ENCODE results near the gene SMG7. TPM values are rescaled to one million over a fixed set of nuclear protein-coding genes. Genes with fewer than 3 reads are reported as not detected.

SMG7 gene, protein sequence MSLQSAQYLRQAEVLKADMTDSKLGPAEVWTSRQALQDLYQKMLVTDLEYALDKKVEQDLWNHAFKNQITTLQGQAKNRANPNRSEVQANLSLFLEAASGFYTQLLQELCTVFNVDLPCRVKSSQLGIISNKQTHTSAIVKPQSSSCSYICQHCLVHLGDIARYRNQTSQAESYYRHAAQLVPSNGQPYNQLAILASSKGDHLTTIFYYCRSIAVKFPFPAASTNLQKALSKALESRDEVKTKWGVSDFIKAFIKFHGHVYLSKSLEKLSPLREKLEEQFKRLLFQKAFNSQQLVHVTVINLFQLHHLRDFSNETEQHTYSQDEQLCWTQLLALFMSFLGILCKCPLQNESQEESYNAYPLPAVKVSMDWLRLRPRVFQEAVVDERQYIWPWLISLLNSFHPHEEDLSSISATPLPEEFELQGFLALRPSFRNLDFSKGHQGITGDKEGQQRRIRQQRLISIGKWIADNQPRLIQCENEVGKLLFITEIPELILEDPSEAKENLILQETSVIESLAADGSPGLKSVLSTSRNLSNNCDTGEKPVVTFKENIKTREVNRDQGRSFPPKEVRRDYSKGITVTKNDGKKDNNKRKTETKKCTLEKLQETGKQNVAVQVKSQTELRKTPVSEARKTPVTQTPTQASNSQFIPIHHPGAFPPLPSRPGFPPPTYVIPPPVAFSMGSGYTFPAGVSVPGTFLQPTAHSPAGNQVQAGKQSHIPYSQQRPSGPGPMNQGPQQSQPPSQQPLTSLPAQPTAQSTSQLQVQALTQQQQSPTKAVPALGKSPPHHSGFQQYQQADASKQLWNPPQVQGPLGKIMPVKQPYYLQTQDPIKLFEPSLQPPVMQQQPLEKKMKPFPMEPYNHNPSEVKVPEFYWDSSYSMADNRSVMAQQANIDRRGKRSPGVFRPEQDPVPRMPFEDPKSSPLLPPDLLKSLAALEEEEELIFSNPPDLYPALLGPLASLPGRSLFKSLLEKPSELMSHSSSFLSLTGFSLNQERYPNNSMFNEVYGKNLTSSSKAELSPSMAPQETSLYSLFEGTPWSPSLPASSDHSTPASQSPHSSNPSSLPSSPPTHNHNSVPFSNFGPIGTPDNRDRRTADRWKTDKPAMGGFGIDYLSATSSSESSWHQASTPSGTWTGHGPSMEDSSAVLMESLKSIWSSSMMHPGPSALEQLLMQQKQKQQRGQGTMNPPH
- total RNA-seq (42.1 and 47.1 TPM in 2 replicates), polyA plus RNA-seq (23.8 and 25.4 TPM in 2 replicates), polyA minus RNA-seq (53.4 and 67.9 TPM in 2 replicates), Bru-seq, nascent RNA (percentile 89 among the genes with signal in this experiment), BruChase-seq, experiment 1, labeled RNA remaining after a 6-hour chase (percentile 87 among the genes with signal in this experiment), BruChase-seq, experiment 2, labeled RNA remaining after a 2-hour chase (percentile 84 among the genes with signal in this experiment)
- 21.8 and 23.9 TPM in 2 replicates for polyA plus RNA-seq (2011; cell fraction: cytosol; rRNA removed)
- 43.9 and 51.4 TPM in 2 replicates for polyA plus RNA-seq (2011; cell fraction: nucleus; rRNA removed)
- 24.8 and 34.0 TPM in 2 replicates for polyA plus RNA-seq (2012)
- 42.9 TPM for polyA minus RNA-seq (2011; cell fraction: cytosol; rRNA and poly(A)+ RNA removed)
- polyA minus RNA-seq (2011; cell fraction: nucleus; rRNA and poly(A)+ RNA removed): 45.4 and 62.1 TPM in 2 replicates
- long read RNA-seq, full-length matches to known transcripts: 14 of 47 reads
- long read RNA-seq, partial matches to known transcripts: 23 of 47 reads
- long read RNA-seq, other reads (novel, unspliced or antisense): 10 of 47 reads

- Histone ChIP-seq H3K9me3 (replicated peaks; ENCODE audit: control insufficient read depth, insufficient read depth, low read length) (no peaks in the 10 kb centered on the region), H2AFZ (ENCODE audit: low read depth, low read length) (peak within 1 kb of the TSS; percentile 91), H3K79me2 (ENCODE audit: control insufficient read depth, insufficient read depth, low read length) (peaks cover 50% of the 10 kb centered on the region), H3K9ac (replicated peaks; ENCODE audit: extremely low read depth, insufficient read depth, low read length) (peak within 1 kb of the TSS; percentile 92), H3K27me3 (ENCODE audit: control insufficient read depth in 2 of 2, insufficient read depth in 2 of 2, low read length in 2 of 2) (no peaks in the 10 kb centered on the region), H3K4me1 (ENCODE audit: control insufficient read depth, extremely low read depth, insufficient read depth, low read length) (peaks cover 19% of the 10 kb centered on the region), H3K27ac (ENCODE audit: insufficient read depth, low read depth, low read length) (peak within 1 kb of the TSS; percentile 90), H3K9me1 (replicated peaks; ENCODE audit: control insufficient read depth, extremely low read depth, insufficient read depth, low read length) (no peaks in the 10 kb centered on the region), H3K4me3 (replicated peaks in 1 of 3; ENCODE audit: insufficient read depth in 1 of 3, low read depth in 1 of 3, low read length in 3 of 3) (peak within 1 kb of the TSS; percentile 62 to 91 (median 89)), H4K20me1 (replicated peaks; ENCODE audit: control insufficient read depth, extremely low read depth, insufficient read depth, low read length) (no peaks in the 10 kb centered on the region), H3K36me3 (ENCODE audit: control insufficient read depth in 2 of 2, extremely low read depth in 1 of 2, insufficient read depth in 2 of 2, low read length in 2 of 2) (peaks cover 0 to 3% of the 10 kb centered on the region in 2 experiments), H3K4me2 (ENCODE audit: insufficient read depth, low read length) (peak within 1 kb of the TSS; percentile 100)
- BruUV-seq (replicated peaks): no TSS peak
- TF ChIP-seq, protein P1, sequence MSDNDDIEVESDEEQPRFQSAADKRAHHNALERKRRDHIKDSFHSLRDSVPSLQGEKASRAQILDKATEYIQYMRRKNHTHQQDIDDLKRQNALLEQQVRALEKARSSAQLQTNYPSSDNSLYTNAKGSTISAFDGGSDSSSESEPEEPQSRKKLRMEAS (IDR thresholded peaks at IDR 0.05; ENCODE audit: insufficient read depth, insufficient read length): no peak
- TF ChIP-seq POLR2AphosphoS5 (IDR thresholded peaks at IDR 0.05; ENCODE audit: insufficient read depth, low read depth, low read length) (peak; percentile 49), EZH2 (IDR thresholded peaks at IDR 0.05; ENCODE audit: borderline replicate concordance, low read depth, low read length, severe bottlenecking) (no peak), POLR2A (IDR thresholded peaks at IDR 0.05; ENCODE audit: low read depth, low read length) (peak; percentile 13), FOS (IDR thresholded peaks at IDR 0.05; ENCODE audit: borderline replicate concordance, insufficient read depth, low read length) (no peak)
- POLR2A ChIA-PET: interaction anchor here (0.6 to 0.7 kb wide), 3 partner anchors 106 to 209 kb away, joined by 3 to 6 read pairs (median 3); no protein-coding TSS in a partner anchor
- no peak for FAIRE-seq
- DNase-seq (ENCODE audit: low read depth, low spot score): no peak
- intact Hi-C loops (cut with micrococcal nuclease) (loop anchor here (1.0 to 5.0 kb wide), 5 partner anchors 43 to 580 kb away; partner anchors contain the start of genes LAMC1 and TSEN15), dilution Hi-C loops (cut with MboI; ENCODE audit: extremely low pct_ligation_motif_present, low sequenced_read_pairs) (no loop called here)
- CTCF ChIA-PET: interaction anchor here (1.0 to 1.4 kb wide), 5 partner anchors 10 to 510 kb away, joined by 3 to 4 read pairs (median 4); no protein-coding TSS in a partner anchor
These were observed at the start of gene SMG7 for GRCh38 chr1:183472488-183473216. Gene SMG7, plus strand, starts transcription at chr1:183472499. Its CDS starts 122 bp downstream, at chr1:183472621.
